Naive thymus-derived CD4-positive, alpha-beta T cell (primary cell): ENCODE results near the gene GALNT15. TPM values are rescaled to one million over a fixed set of nuclear protein-coding genes. Genes with fewer than 3 reads are reported as not detected.

Experiments
- ATAC-seq: fragments of 150-1000 bp; cut with Tn5 transposase; 2 replicates; pipeline ENCODE4 v1.10.0; 2021; ENCODE audit warnings: mild to moderate bottlenecking, moderate library complexity
- CTCF ChIA-PET: fragments of 350-600 bp; sonication (Branson Sonifier 250); formaldehyde crosslinking; loops from one replicate; lab custom pipeline; 2021; ENCODE audit warnings: antibody characterized with exemption; lab: Charles Lee
- POLR2A ChIA-PET: fragments of 350-600 bp; sonication (Branson Sonifier 250); formaldehyde crosslinking; loops from one replicate; lab custom pipeline; 2021; ENCODE audit warnings: antibody characterized with exemption, inconsistent platforms; lab: Charles Lee
- DNase-seq, 9 donors: peaks; one replicate each; pipeline versions ENCODE4 v3.0.0 to v3.0.0-alpha.2; 2020 to 2022; ENCODE audit warnings: mixed read lengths in 1 of 9
- H3K27ac ChIP-seq: one replicate; pipeline ENCODE4 v1.7.0; 2013; ENCODE audit warnings: mild to moderate bottlenecking, low read depth, low read length, moderate library complexity
- H3K27me3 ChIP-seq, 2 donors: one replicate each; pipeline ENCODE4 v1.7.0; 2013; ENCODE audit warnings: low read length in 2 of 2, mild to moderate bottlenecking in 2 of 2, moderate library complexity in 2 of 2; ENCODE audit not compliant: control insufficient read depth in 2 of 2, insufficient read depth in 2 of 2
- H3K36me3 ChIP-seq, 3 experiments: 1 replicate in 2 of 3; 2 replicates in 1 of 3; pipeline ENCODE4 v1.7.0; 2013; ENCODE audit warnings: low read length in 3 of 3, mild to moderate bottlenecking in 3 of 3, moderate library complexity in 1 of 3; ENCODE audit not compliant: insufficient read depth in 3 of 3, control insufficient read depth in 2 of 3
- H3K4me1 ChIP-seq, 2 donors: one replicate each; pipeline ENCODE4 v1.7.0; 2013; ENCODE audit warnings: low read length in 2 of 2, mild to moderate bottlenecking in 2 of 2, moderate library complexity in 1 of 2; ENCODE audit not compliant: control insufficient read depth in 2 of 2, insufficient read depth in 2 of 2
- H3K4me3 ChIP-seq: 2 replicates; pipeline ENCODE4 v1.7.0; 2013; ENCODE audit warnings: mild to moderate bottlenecking, low read length
- H3K9me3 ChIP-seq, 3 experiments: 1 replicate in 2 of 3; 2 replicates in 1 of 3; pipeline ENCODE4 v1.7.0; 2013; ENCODE audit warnings: low read length in 3 of 3; ENCODE audit not compliant: control insufficient read depth in 2 of 3
- H3K27ac Mint-ChIP-seq, 9 donors: one replicate each; pipeline ENCODE4 v1.8.0; 2020 to 2022; ENCODE audit warnings: mixed read lengths in 9 of 9, mild to moderate bottlenecking in 8 of 9, moderate library complexity in 5 of 9, inconsistent platforms in 2 of 9
- H3K27me3 Mint-ChIP-seq, 5 donors: one replicate each; pipeline ENCODE4 v1.8.0; 2021 to 2022; ENCODE audit warnings: mixed read lengths in 5 of 5, mild to moderate bottlenecking in 1 of 5
- H3K36me3 Mint-ChIP-seq, 5 donors: one replicate each; pipeline ENCODE4 v1.8.0; 2020 to 2022; ENCODE audit warnings: mixed read lengths in 5 of 5, mild to moderate bottlenecking in 3 of 5, inconsistent platforms in 1 of 5
- H3K4me1 Mint-ChIP-seq, 7 donors: one replicate each; pipeline ENCODE4 v1.8.0; 2020 to 2022; ENCODE audit warnings: mixed read lengths in 7 of 7, mild to moderate bottlenecking in 3 of 7, inconsistent platforms in 1 of 7
- H3K4me3 Mint-ChIP-seq, 10 donors: one replicate each; pipeline ENCODE4 v1.8.0; 2020 to 2022; ENCODE audit warnings: mild to moderate bottlenecking in 10 of 10, mixed read lengths in 10 of 10, moderate library complexity in 6 of 10, inconsistent platforms in 2 of 10
- H3K9me3 Mint-ChIP-seq, 11 donors: one replicate each; pipeline ENCODE4 v1.8.0; 2020 to 2022; ENCODE audit warnings: mixed read lengths in 11 of 11, mild to moderate bottlenecking in 4 of 11, inconsistent platforms in 1 of 11, moderate library complexity in 1 of 11
- intact Hi-C, 2 donors: fragments of 100-400 bp; cut with micrococcal nuclease; formaldehyde crosslinking; loops; one replicate each; pipeline ENCODE4 v1.15.1; 2023
- polyA plus RNA-seq, 2 donors: library from polyadenylated mRNA; unstranded; fragments of 300-500 nt; fragmentation: Illumina TruSeq; gene quantifications; one replicate each; pipeline ENCODE4 v1.2.3, GENCODE V29; 2021
- total RNA-seq, 6 experiments: library from RNA in 5 of 6; stranded (reverse) in 5 of 6; gene quantifications; 1 replicate in 5 of 6; 2 replicates in 1 of 6; pipeline ENCODE4 v1.2.3 and lab custom pipeline; 2021 to 2026

The GALNT15 gene
- total and polyA plus RNA-seq, 7 experiments from 2014 or later = 0.46 TPM; not detected in 6

DNA sequence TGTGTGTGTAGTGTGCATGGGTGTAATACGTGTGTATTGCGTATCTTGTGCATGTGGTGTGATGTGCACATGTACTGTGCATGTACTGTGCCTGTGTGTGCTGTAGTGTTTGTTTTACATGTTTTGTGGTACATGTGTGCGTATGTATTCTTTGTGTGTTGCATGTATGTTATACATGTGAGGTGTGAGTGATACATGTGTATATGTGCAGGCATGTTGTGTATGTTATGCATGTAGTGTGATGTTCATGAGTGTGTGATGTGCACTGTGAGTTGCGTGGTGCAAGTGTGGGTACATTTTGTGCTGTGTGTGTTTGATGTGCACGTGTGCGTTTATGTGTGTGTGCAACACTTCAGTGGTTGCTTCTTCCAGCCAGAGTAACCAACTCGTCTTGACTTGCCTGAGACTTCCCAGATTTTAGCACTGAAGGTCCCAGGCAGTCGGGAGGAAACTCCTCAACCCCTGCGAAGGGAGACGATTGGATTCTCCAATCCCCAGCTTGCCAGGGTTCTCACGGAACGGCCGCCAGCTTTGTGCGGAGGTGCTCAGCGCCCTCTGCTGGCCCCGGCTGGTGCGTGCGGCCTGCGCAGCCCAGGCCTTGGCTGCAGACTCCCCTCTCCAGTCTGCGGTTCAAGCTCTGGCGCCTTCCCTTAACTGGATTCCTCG is 3.6 kb downstream of the GALNT15 start:
- intact Hi-C loops = loop anchor here (1.0 to 5.0 kb wide), 8 partner anchors 69 to 976 kb away; no protein-coding TSS in a partner anchor
- DNase-seq (peak; percentile 10 to 72 (median 48)), ATAC-seq (peak; percentile 75)
- H3K27me3 Mint-ChIP-seq = peaks cover 9 to 23% (median 19%) of the 10 kb centered on the region in 5 donors
- peaks cover 0 to 2% (median 0%) of the 10 kb centered on the region in 11 donors for H3K9me3 Mint-ChIP-seq
- Histone ChIP-seq H3K9me3 (no peaks in the 10 kb centered on the region), H3K27ac (no peak overlapping the region), H3K36me3 (no peaks in the 10 kb centered on the region), H3K4me3 (no peak overlapping the region), H3K4me1 (no peaks in the 10 kb centered on the region), H3K27me3 (no peaks in the 10 kb centered on the region)
- ChIA-PET CTCF (interaction anchor here (0.6 to 1.1 kb wide), 4 partner anchors 129 to 974 kb away, joined by 3 to 7 read pairs (median 4); no protein-coding TSS in a partner anchor), POLR2A (no interaction called here)
- H3K36me3 Mint-ChIP-seq = no peaks in the 10 kb centered on the region
- peak overlapping the region in 1 of 9 donors; percentile 40 for H3K27ac Mint-ChIP-seq
- peaks cover 0 to 7% (median 5%) of the 10 kb centered on the region in 7 donors for H3K4me1 Mint-ChIP-seq
- H3K4me3 Mint-ChIP-seq = peak overlapping the region in 2 of 10 donors; percentile 38 to 39

DNA sequence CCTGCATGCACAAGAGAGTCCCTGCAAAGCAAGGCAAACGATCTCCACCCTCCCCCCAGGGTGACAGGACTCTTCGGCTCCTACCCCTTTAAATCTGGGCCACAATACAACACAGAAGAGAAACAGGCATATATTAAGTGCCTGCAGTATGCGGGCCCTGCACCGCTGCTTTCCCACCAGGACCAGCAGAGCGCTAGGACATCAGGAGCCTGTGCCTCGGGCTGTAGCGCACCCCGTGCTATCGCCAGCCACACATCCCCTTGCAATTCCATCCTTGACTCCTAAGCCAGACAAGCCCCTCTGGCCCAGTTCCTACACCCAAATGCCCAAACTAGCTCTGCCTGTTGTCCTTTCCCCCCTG is 4.1 kb downstream of the GALNT15 start:
- Mint-ChIP-seq H3K27me3 (peaks cover 9 to 26% (median 19%) of the 10 kb centered on the region in 5 donors), H3K9me3 (peaks cover 0 to 2% (median 0%) of the 10 kb centered on the region in 11 donors), H3K4me1 (peaks cover 0 to 7% (median 5%) of the 10 kb centered on the region in 7 donors), H3K27ac (peak overlapping the region in 1 of 9 donors; percentile 40), H3K36me3 (no peaks in the 10 kb centered on the region), H3K4me3 (no peak overlapping the region)
- ChIA-PET CTCF (interaction anchor here (0.6 to 1.1 kb wide), 4 partner anchors 129 to 974 kb away, joined by 3 to 7 read pairs (median 4); no protein-coding TSS in a partner anchor), POLR2A (no interaction called here)
- Histone ChIP-seq H3K36me3 (no peaks in the 10 kb centered on the region), H3K4me3 (no peak overlapping the region), H3K27me3 (no peaks in the 10 kb centered on the region), H3K4me1 (no peaks in the 10 kb centered on the region), H3K9me3 (no peaks in the 10 kb centered on the region), H3K27ac (no peak overlapping the region)
- intact Hi-C loops = loop anchor here (1.0 to 5.0 kb wide), 8 partner anchors 69 to 976 kb away; no protein-coding TSS in a partner anchor
- ATAC-seq = no peak
- no peak for DNase-seq

DNA sequence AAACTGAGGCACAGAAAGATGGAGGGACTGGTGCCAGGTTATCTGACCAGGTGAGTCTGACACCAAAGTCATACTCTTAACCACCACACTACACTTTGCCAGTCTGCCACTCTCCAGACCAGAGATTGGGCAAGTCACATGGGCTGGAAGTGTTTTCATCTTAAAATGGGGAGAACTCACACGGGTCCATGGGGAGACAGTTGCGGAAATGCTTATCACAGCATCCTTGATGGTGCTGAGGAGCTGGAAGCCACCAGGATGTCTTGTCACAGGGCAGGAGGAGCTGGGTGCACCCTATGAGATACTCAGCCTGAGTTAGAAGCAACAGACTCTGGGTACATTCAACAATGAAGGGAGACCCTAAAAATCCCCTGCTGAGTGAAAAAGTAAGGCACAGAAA is 4.8 kb downstream of the GALNT15 start:
- no peak for DNase-seq
- H3K4me1 ChIP-seq = no peaks in the 10 kb centered on the region
- Mint-ChIP-seq H3K4me1 (peaks cover 0 to 7% (median 5%) of the 10 kb centered on the region in 7 donors), H3K27ac (no peak overlapping the region), H3K27me3 (peaks cover 9 to 25% (median 14%) of the 10 kb centered on the region in 5 donors), H3K36me3 (no peaks in the 10 kb centered on the region), H3K9me3 (peaks cover 0 to 2% (median 0%) of the 10 kb centered on the region in 11 donors), H3K4me3 (no peak overlapping the region)
- H3K27me3 ChIP-seq = no peaks in the 10 kb centered on the region
- no peaks in the 10 kb centered on the region for H3K36me3 ChIP-seq
- ATAC-seq = no peak
- H3K9me3 ChIP-seq = no peaks in the 10 kb centered on the region
- intact Hi-C loops = loop anchor here in 1 of 2 donors (2.0 to 5.0 kb wide), 2 partner anchors 372 to 547 kb away; no protein-coding TSS in a partner anchor
- no peak overlapping the region for H3K27ac ChIP-seq
- H3K4me3 ChIP-seq = no peak overlapping the region
- ChIA-PET POLR2A (no interaction called here), CTCF (no interaction called here)

DNA sequence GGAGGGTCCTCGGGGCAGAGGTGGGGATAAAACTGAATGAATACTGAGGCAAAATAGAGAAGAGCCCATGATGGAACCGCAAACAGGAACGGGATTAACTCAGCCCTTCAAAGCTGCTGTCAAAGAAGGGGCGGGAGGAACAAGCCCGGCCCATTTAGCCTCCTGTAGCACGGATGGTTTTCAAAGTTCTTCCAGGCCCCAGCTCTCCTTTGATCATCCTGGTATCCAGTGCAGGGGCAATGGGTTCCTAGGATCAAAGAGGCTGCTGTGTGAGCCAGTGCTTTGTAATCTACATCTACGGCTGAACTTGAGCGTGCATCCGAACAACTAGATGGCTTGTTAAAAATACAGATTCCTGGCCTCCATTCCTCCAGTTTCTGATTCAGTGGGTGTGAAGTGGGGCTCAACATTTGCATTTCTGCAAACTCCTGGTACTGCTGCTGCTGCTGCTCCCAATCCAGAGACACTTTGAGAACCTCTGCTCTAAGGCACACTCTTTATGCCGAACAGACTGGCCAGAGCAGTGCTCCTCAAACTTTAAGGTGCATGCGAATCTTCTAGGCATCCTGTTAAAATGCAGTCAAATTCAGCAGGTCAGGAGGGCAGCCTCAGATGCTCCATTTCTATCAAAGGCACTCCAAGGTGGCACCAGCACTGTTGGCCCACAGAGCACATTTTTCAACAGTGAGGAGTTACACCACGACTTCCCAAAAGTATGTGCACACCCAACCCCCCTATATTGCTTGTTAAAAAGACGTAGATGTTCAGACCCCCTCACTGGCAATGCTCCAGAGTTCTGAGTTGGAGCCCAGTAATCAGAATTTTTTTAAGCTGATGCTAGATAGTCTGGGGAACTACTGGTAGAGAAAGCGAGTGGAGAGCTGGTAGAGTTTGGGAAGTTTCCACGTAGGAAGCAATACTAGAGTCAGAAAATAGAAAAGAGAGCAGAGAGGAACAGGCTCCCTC is 5.6 kb downstream of the GALNT15 start:
- DNase-seq (no peak), ATAC-seq (no peak)
- CTCF ChIA-PET = interaction anchor here (0.7 kb wide), 1 partner anchor 950 kb away, joined by 3 read pairs; no protein-coding TSS in a partner anchor
- no peaks in the 10 kb centered on the region for H3K27me3 ChIP-seq
- Mint-ChIP-seq H3K36me3 (no peaks in the 10 kb centered on the region), H3K27me3 (peaks cover 9 to 21% (median 10%) of the 10 kb centered on the region in 5 donors), H3K9me3 (peaks cover 0 to 2% (median 0%) of the 10 kb centered on the region in 11 donors), H3K27ac (no peak overlapping the region), H3K4me1 (peaks cover 0 to 7% (median 5%) of the 10 kb centered on the region in 7 donors), H3K4me3 (no peak overlapping the region)
- intact Hi-C loops = loop anchor here in 1 of 2 donors (2.0 to 5.0 kb wide), 2 partner anchors 371 to 548 kb away; no protein-coding TSS in a partner anchor
- no peaks in the 10 kb centered on the region for H3K36me3 ChIP-seq
- no peak overlapping the region for H3K27ac ChIP-seq
- POLR2A ChIA-PET = no interaction called here
- H3K4me3 ChIP-seq = no peak overlapping the region
- no peaks in the 10 kb centered on the region for H3K4me1 ChIP-seq
- H3K9me3 ChIP-seq = no peaks in the 10 kb centered on the region

DNA sequence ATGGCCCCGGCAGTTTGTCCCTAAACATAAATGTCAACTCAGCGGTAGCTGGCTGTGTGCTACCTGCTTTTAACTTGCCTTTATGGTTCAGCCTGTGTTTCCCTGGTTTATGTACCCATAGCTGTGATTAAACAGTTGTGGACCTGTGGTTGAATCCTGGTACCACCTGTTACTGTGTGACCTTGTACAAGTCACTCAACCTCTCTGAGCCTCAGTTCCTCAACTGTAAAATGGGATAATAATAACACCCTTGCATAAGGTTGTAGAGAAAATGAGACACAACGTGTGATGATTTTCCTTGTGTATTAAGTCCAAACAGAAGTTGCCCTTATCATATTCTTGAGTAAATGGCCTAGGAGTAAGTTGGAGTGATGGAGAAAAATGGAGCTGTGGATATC is 6.3 kb downstream of the GALNT15 start:
- no peak overlapping the region for H3K4me3 ChIP-seq
- no peak overlapping the region for H3K27ac Mint-ChIP-seq
- POLR2A ChIA-PET = no interaction called here
- DNase-seq (no peak), ATAC-seq (no peak)
- H3K9me3 Mint-ChIP-seq = peaks cover 0 to 2% (median 0%) of the 10 kb centered on the region in 11 donors
- no peaks in the 10 kb centered on the region for H3K36me3 ChIP-seq
- H3K4me3 Mint-ChIP-seq = no peak overlapping the region
- peaks cover 0 to 7% (median 5%) of the 10 kb centered on the region in 7 donors for H3K4me1 Mint-ChIP-seq
- CTCF ChIA-PET = interaction anchor here (0.7 kb wide), 1 partner anchor 950 kb away, joined by 3 read pairs; no protein-coding TSS in a partner anchor
- H3K27me3 Mint-ChIP-seq = peaks cover 9 to 21% (median 13%) of the 10 kb centered on the region in 5 donors
- H3K36me3 Mint-ChIP-seq = no peaks in the 10 kb centered on the region
- no peaks in the 10 kb centered on the region for H3K27me3 ChIP-seq
- intact Hi-C loops = no loop called here
- no peaks in the 10 kb centered on the region for H3K4me1 ChIP-seq
- H3K9me3 ChIP-seq = no peaks in the 10 kb centered on the region
- no peak overlapping the region for H3K27ac ChIP-seq

DNA sequence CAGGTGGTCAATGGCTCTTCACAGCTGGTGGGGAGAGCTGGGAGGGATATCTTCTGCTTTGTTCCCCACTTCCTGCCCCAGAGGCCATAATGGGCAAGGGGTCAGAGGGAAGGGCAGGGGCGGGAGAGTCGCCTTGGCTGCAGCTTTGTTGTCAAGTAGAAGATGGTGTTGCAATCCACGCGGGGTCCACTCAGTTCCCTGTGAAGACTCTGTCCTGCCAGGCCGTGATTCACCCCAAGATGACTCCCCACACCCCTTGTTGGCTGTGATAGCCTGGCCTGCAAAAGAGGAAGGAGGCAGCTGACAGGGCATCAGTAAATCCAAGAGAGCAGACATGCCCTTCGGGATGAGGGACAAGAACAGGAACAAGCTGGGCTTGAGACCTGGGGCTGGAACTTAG is 6.9 kb downstream of the GALNT15 start:
- Histone ChIP-seq H3K4me3 (no peak overlapping the region), H3K4me1 (no peaks in the 10 kb centered on the region), H3K36me3 (no peaks in the 10 kb centered on the region), H3K27me3 (no peaks in the 10 kb centered on the region), H3K9me3 (no peaks in the 10 kb centered on the region), H3K27ac (no peak overlapping the region)
- ChIA-PET POLR2A (no interaction called here), CTCF (no interaction called here)
- DNase-seq = no peak
- peaks cover 0 to 7% (median 5%) of the 10 kb centered on the region in 7 donors for H3K4me1 Mint-ChIP-seq
- peaks cover 0 to 2% (median 0%) of the 10 kb centered on the region in 11 donors for H3K9me3 Mint-ChIP-seq
- ATAC-seq = peak; percentile 75
- H3K36me3 Mint-ChIP-seq = no peaks in the 10 kb centered on the region
- peaks cover 9 to 21% (median 11%) of the 10 kb centered on the region in 5 donors for H3K27me3 Mint-ChIP-seq
- intact Hi-C loops = no loop called here
- H3K27ac Mint-ChIP-seq = peak overlapping the region in 1 of 9 donors; percentile 32
- no peak overlapping the region for H3K4me3 Mint-ChIP-seq
